HepG2 (cell line): Measurements from ENCODE around the gene MEI1. TPM values are rescaled to one million over a fixed set of nuclear protein-coding genes. Genes with fewer than 3 reads are reported as not detected.

Experiments
- EP300 ChIP-seq, 3 experiments: sonication (generic) in 1 of 3; formaldehyde crosslinking in 1 of 3; IDR thresholded peaks; 2 replicates each; pipeline versions ENCODE4 v1.5.1 to v1.6.1; 2011 to 2020; ENCODE audit warnings: low read depth in 2 of 3, low read length in 2 of 3, borderline replicate concordance in 1 of 3, improper control_type of control experiment in 1 of 3, mild to moderate bottlenecking in 1 of 3, missing genetic modification reagents in 1 of 3, moderate library complexity in 1 of 3
- JARID2 ChIP-seq: sonication (generic); formaldehyde crosslinking; IDR thresholded peaks from 2 replicates; pipeline ENCODE4 v1.8.1; 2023; ENCODE audit warnings: missing genetic modification reagents, inconsistent platforms; ENCODE audit not compliant: insufficient replicate concordance
- PRDM10 ChIP-seq: sonication (generic); formaldehyde crosslinking; IDR thresholded peaks from 2 replicates; pipeline ENCODE4 v1.4.0; 2020; ENCODE audit warnings: low read depth, missing genetic modification reagents
- PRMT3 ChIP-seq: sonication (generic); formaldehyde crosslinking; IDR thresholded peaks from 2 replicates; pipeline ENCODE4 v1.8.1; 2022; ENCODE audit warnings: low read depth, mild to moderate bottlenecking, moderate library complexity, missing genetic modification reagents, borderline replicate concordance
- TEAD2 ChIP-seq: sonication (generic); formaldehyde crosslinking; IDR thresholded peaks from 2 replicates; pipeline ENCODE4 v1.9.0; 2021; ENCODE audit warnings: missing genetic modification reagents
- ZBTB42 ChIP-seq: sonication (generic); formaldehyde crosslinking; IDR thresholded peaks from 2 replicates; pipeline ENCODE4 v1.5.0; 2020; ENCODE audit warnings: mild to moderate bottlenecking, missing genetic modification reagents
- ZFP82 ChIP-seq: sonication (generic); formaldehyde crosslinking; IDR thresholded peaks from 2 replicates; pipeline ENCODE4 v1.5.1; 2020; ENCODE audit warnings: mild to moderate bottlenecking, missing genetic modification reagents, borderline replicate concordance
- ZKSCAN8 ChIP-seq: IDR thresholded peaks from 2 replicates; pipeline ENCODE4 v1.6.1; 2016; ENCODE audit warnings: borderline replicate concordance, missing genetic modification reagents, missing compliant biosample characterization
- ZNF552 ChIP-seq: sonication (generic); formaldehyde crosslinking; IDR thresholded peaks from 2 replicates; pipeline ENCODE4 v1.9.0; 2022; ENCODE audit warnings: missing genetic modification reagents, mild to moderate bottlenecking, borderline replicate concordance
- ZNF564 ChIP-seq: sonication (generic); formaldehyde crosslinking; IDR thresholded peaks from 2 replicates; pipeline ENCODE4 v1.8.1; 2023; ENCODE audit warnings: mild to moderate bottlenecking, missing genetic modification reagents
- ZNF775 ChIP-seq: sonication (generic); formaldehyde crosslinking; IDR thresholded peaks from 2 replicates; pipeline ENCODE4 v1.4.0; 2020; ENCODE audit warnings: missing genetic modification reagents, mild to moderate bottlenecking, moderate library complexity, borderline replicate concordance
- ZNF891 ChIP-seq: sonication (generic); formaldehyde crosslinking; IDR thresholded peaks from 2 replicates; pipeline ENCODE4 v1.5.0; 2020; ENCODE audit warnings: mild to moderate bottlenecking, missing genetic modification reagents
- polyA plus RNA-seq, 8 experiments: library from polyadenylated mRNA; depleted of rRNA in 3 of 8; stranded (reverse) in 7 of 8; unstranded in 1 of 8; fragments of >200 nt; fragmentation: Illumina TruSeq in 4 of 8; extraction: Trizol in 4 of 8; gene quantifications; 2 replicates each; pipeline versions ENCODE4 v1.2.1 to v1.2.3, GENCODE V29; 2011 to 2016; ENCODE audit warnings: low read depth in 4 of 8, missing spikeins in 1 of 8, mixed read lengths in 1 of 8; ENCODE audit not compliant: insufficient read depth in 1 of 8
- total RNA-seq, 5 experiments: library from RNA; depleted of rRNA; stranded (reverse); fragments of >200 nt; fragmentation: Illumina TruSeq; extraction: Trizol; gene quantifications; 2 replicates each; pipeline ENCODE4 v1.2.3, GENCODE V29; 2016; ENCODE audit warnings: low read depth in 1 of 5
- TF ChIP-seq, protein P1 (sequence below): fragments of 450-650 bp; IDR thresholded peaks from 2 replicates; pipeline ENCODE4 v1.6.1; 2017; ENCODE audit warnings: mild to moderate bottlenecking
- TF ChIP-seq, protein P2 (sequence below): sonication (generic); formaldehyde crosslinking; IDR thresholded peaks from 2 replicates; pipeline ENCODE4 v1.4.0; 2020; ENCODE audit warnings: mild to moderate bottlenecking, missing genetic modification reagents, borderline replicate concordance
- TF ChIP-seq, protein P3 (sequence below): sonication (generic); formaldehyde crosslinking; IDR thresholded peaks from 2 replicates; pipeline ENCODE4 v1.4.0; 2020; ENCODE audit warnings: missing genetic modification reagents, borderline replicate concordance

MEI1 gene
- total and polyA plus RNA-seq, 2 of the 13 experiments (the other 11 are each of a cell fraction or from before 2014, with no cell fraction given), result 0.75 to 1.9 TPM

GRCh38 chr22:41799486-41800347, 100.4 kb downstream of the MEI1 start (continued):
- TF ChIP-seq, protein P1, sequence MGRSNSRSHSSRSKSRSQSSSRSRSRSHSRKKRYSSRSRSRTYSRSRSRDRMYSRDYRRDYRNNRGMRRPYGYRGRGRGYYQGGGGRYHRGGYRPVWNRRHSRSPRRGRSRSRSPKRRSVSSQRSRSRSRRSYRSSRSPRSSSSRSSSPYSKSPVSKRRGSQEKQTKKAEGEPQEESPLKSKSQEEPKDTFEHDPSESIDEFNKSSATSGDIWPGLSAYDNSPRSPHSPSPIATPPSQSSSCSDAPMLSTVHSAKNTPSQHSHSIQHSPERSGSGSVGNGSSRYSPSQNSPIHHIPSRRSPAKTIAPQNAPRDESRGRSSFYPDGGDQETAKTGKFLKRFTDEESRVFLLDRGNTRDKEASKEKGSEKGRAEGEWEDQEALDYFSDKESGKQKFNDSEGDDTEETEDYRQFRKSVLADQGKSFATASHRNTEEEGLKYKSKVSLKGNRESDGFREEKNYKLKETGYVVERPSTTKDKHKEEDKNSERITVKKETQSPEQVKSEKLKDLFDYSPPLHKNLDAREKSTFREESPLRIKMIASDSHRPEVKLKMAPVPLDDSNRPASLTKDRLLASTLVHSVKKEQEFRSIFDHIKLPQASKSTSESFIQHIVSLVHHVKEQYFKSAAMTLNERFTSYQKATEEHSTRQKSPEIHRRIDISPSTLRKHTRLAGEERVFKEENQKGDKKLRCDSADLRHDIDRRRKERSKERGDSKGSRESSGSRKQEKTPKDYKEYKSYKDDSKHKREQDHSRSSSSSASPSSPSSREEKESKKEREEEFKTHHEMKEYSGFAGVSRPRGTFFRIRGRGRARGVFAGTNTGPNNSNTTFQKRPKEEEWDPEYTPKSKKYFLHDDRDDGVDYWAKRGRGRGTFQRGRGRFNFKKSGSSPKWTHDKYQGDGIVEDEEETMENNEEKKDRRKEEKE, result no peak
- no peak for TF ChIP-seq ZFP82 (CRISPR knock-in tag)
- TF ChIP-seq, protein P2, sequence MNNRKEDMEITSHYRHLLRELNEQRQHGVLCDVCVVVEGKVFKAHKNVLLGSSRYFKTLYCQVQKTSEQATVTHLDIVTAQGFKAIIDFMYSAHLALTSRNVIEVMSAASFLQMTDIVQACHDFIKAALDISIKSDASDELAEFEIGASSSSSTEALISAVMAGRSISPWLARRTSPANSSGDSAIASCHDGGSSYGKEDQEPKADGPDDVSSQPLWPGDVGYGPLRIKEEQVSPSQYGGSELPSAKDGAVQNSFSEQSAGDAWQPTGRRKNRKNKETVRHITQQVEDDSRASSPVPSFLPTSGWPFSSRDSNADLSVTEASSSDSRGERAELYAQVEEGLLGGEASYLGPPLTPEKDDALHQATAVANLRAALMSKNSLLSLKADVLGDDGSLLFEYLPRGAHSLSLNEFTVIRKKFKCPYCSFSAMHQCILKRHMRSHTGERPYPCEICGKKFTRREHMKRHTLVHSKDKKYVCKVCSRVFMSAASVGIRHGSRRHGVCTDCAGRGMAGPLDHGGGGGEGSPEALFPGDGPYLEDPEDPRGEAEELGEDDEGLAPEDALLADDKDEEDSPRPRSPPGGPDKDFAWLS, result 0 out of 2 replicates have a peak, but pooled peaks have one; percentile 42
- no peak for TF ChIP-seq ZNF891 (CRISPR knock-in tag)
- no peak for TF ChIP-seq EP300 (IDR thresholded peaks at IDR 0.05; ENCODE audit: low read depth in 2 of 2, low read length in 2 of 2)
- TF ChIP-seq EP300 (CRISPR knock-in tag; IDR thresholded peaks at IDR 0.05; ENCODE audit: borderline replicate concordance), result no peak
- no peak for TF ChIP-seq TEAD2 (CRISPR knock-in tag)
- no peak for TF ChIP-seq ZNF552 (CRISPR knock-in tag)
- no peak for TF ChIP-seq JARID2 (CRISPR knock-in tag)
- no peak; the same call in 1 of the 2 replicates for TF ChIP-seq PRDM10
- 0 out of 2 replicates have a peak, but pooled peaks have one; percentile 30 for TF ChIP-seq ZBTB42
- TF ChIP-seq, protein P3, sequence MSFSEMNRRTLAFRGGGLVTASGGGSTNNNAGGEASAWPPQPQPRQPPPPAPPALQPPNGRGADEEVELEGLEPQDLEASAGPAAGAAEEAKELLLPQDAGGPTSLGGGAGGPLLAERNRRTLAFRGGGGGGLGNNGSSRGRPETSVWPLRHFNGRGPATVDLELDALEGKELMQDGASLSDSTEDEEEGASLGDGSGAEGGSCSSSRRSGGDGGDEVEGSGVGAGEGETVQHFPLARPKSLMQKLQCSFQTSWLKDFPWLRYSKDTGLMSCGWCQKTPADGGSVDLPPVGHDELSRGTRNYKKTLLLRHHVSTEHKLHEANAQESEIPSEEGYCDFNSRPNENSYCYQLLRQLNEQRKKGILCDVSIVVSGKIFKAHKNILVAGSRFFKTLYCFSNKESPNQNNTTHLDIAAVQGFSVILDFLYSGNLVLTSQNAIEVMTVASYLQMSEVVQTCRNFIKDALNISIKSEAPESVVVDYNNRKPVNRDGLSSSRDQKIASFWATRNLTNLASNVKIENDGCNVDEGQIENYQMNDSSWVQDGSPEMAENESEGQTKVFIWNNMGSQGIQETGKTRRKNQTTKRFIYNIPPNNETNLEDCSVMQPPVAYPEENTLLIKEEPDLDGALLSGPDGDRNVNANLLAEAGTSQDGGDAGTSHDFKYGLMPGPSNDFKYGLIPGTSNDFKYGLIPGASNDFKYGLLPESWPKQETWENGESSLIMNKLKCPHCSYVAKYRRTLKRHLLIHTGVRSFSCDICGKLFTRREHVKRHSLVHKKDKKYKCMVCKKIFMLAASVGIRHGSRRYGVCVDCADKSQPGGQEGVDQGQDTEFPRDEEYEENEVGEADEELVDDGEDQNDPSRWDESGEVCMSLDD (CRISPR knock-in tag), result no peak
- peak; percentile 80 for TF ChIP-seq ZNF775 (CRISPR knock-in tag)
- TF ChIP-seq PRMT3, result 0 out of 2 replicates have a peak, but pooled peaks have one; percentile 67
- peak; percentile 51; the same call in 1 of the 2 replicates for TF ChIP-seq ZNF564 (CRISPR knock-in tag)
- TF ChIP-seq ZKSCAN8 (CRISPR knock-in tag), result 0 out of 2 replicates have a peak, but pooled peaks have one; percentile 9
